ENCODE measurements around the gene PXMP4.

GRCh38 chr20:33673114-33673409, 47.0 kb downstream of the PXMP4 start:
- TF ChIP-seq CTCF (IDR thresholded peaks at IDR 0.05) (no peak), POLR2A (IDR thresholded peaks at IDR 0.05) (no peak)

All from lower leg skin (tissue), 3 donors.